Thoracic aorta endothelial cell (primary cell): ENCODE results near the gene NXNL1. TPM values are rescaled to one million over a fixed set of nuclear protein-coding genes. Genes with fewer than 3 reads are reported as not detected.

Experiments used
- total RNA-seq: library from RNA; depleted of rRNA; stranded (reverse); fragments of >200 nt; gene quantifications from 2 replicates; pipeline ENCODE4 v1.2.3, GENCODE V29; 2012

Gene NXNL1, protein sequence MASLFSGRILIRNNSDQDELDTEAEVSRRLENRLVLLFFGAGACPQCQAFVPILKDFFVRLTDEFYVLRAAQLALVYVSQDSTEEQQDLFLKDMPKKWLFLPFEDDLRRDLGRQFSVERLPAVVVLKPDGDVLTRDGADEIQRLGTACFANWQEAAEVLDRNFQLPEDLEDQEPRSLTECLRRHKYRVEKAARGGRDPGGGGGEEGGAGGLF
- total RNA-seq, result not detected in 2 replicates

DNA sequence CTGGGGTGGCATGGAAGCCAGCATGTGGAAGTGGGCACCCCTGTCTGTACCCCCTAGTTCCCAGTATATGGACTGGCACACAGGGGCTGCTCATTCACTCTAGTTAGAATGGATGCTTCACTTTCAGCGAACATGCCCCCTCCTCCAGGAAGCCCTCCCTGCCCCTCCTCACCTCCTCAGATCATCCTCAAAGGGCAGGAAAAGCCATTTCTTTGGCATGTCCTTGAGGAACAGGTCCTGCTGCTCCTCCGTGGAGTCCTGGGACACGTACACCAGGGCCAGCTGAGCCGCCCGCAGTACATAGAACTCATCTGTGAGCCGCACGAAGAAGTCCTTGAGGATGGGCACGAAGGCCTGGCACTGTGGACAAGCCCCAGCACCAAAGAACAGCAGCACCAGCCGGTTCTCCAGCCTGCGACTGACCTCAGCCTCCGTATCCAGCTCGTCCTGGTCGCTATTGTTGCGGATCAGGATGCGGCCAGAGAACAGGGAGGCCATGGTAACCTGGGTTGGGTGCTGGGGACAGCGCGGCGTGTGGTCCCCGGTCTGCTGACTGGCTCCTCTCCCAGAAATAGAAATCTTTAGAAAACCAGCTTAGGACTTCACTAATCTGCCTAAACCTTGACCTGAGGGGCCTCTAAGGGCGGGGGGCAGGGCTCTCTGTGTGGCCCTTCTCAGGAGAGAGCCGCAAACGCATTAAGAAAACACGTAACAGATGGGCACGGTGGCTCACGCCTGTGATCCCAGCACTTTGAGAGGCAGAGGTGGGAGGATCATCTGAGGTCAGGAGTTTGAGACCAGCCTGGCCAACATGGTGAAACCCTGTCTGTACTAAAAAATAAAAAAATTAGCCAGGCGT lies at the start of gene NXNL1:
Gene NXNL1, minus strand, starts transcription at position 555 of the 859 bp plus-strand sequence. Its CDS starts 57 bp downstream, at position 498.

DNA sequence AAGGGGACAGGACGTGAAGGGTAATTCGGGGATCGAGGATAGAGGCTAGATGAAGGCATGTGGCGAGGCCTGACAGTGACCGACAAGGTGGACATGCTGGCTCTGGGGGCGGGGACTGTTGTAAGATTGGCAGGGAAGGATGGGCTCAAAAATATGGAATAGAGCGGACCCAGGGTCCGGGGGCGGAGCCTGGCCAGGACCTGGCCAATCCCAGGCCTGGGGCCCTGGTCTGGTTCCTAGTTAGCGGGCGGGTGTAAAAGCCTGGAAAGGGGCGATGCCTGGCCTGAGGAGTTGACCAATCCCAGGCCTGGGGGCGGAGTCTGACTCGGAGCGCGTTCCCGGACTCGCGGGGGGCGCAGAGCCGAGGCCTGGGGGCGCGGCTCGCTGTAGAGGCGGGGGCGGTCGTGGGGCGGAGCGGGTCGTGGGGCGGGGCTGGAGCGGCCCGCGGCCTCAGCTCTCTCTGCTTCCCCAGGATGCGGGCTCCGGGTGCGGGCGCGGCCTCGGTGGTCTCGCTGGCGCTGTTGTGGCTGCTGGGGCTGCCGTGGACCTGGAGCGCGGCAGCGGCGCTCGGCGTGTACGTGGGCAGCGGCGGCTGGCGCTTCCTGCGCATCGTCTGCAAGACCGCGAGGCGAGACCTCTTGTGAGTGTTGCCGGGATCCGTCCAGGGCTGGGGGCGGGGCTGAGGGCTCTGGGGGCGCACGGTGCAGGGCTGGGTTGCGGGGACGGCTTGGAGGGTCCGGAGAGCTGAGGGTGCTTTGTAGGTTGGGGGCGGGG lies 9.5 kb upstream of the NXNL1 start, which contains the start of gene SLC27A1:
Gene SLC27A1, plus strand, starts transcription at position 457 of the 774 bp plus-strand sequence. Its CDS starts 17 bp downstream, at position 474.

DNA sequence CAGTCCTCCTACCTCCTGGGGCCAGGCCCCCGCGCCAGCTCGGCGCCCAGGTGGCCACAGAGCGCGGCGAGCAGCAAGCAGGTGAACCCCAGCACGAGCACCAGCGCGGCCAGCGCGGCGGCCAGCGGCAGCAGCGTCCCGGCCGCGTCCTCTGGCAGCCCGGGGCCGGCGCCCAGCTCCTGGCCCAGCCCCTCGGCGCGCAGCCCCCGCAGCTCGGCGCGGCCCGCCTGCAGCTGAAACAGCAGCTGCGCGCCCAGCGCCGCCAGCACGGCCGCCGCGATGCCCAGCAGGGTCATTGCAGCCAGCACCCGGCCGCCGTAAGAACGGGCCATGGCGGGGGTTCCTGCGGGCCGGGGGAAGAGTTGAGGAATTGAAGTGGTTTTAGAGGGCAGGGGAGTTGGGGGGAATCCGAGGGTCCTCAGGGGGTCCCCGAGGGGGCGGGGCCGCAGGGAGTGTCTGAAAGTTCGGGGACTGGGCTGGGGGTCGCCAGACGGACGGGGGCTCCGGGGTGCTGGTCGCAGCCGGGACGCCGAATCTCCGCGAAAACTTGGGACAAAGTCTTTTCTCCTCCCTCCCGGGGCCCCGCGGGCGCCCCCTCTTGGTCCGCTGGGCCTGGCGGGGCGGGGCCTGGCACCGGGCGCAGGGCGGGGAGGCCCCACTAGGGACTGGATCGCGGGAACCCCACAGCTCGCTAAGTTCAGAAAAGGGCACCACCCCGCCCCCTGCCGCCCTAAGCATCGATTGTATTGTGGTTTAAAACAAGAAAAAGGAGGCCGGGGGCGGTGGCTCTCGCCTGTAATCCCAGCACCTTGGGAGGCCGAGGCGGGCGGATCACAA lies 12.4 kb downstream of the NXNL1 start, which contains the start of gene TMEM221:
Gene TMEM221, minus strand, starts transcription at position 538 of the 837 bp plus-strand sequence. Its CDS starts 206 bp downstream, at position 332.

DNA sequence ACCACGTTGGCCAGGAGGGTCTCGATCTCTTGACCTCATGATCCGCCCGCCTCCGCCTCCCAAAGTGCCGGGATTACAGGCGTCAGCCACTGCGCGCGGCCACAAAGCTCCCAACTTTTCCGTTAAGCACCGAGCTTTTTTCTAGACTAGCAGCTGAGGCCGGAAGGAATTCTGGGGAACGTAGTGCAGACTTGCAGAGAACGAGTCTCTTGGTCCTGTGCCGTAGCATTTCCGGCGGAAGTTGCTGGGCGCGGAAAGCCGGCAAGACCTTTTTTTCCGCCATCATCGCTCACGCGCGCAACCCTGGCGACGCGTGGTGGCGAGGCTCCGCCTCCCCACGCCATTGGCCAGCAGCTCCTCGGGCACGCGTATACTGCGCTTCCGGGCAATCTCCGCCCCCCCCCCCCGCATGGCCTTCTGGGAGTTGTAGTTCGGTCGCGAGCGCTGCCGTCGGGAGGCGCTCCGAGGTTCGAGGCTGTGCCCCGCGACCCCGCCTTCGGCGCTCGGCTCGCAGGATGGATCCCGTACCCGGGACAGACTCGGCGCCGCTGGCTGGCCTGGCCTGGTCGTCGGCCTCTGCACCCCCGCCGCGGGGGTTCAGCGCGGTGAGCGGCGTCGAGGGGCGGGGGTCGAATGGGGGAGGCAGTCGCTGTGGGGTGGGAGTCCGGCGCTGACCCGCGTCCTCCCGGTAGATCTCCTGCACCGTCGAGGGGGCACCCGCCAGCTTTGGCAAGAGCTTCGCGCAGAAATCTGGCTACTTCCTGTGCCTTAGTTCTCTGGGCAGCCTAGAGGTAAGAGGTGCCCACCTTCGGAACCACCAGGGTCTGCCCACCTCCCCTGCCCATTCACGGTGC lies 40.9 kb downstream of the NXNL1 start, which contains the start of gene MVB12A:
Gene MVB12A, plus strand, starts transcription at position 427 of the 854 bp plus-strand sequence. Its CDS starts 89 bp downstream, at position 516.

Other genes with a start within 250 kb of the NXNL1 start
- gene USE1, start 245.6 kb downstream of the NXNL1 start, total RNA-seq, result 10.5 and 18.6 TPM in 2 replicates
- 5.5 and 5.9 TPM in 2 replicates for gene OCEL1, start 234.7 kb downstream of the NXNL1 start, total RNA-seq
- gene NR2F6, start 215.0 kb downstream of the NXNL1 start, total RNA-seq, result 20.1 and 36.8 TPM in 2 replicates
- gene USHBP1, start 196.2 kb downstream of the NXNL1 start, total RNA-seq, result 7.0 and 15.1 TPM in 2 replicates
- 89.1 and 89.2 TPM in 2 replicates for gene BABAM1, start 193.5 kb downstream of the NXNL1 start, total RNA-seq
- 1.5 and 1.6 TPM in 2 replicates for gene ANKLE1, start 179.0 kb downstream of the NXNL1 start, total RNA-seq
- gene ABHD8, start 157.5 kb downstream of the NXNL1 start, total RNA-seq, result 6.3 and 9.0 TPM in 2 replicates
- 40.0 and 48.0 TPM in 2 replicates for gene MRPL34, start 155.1 kb downstream of the NXNL1 start, total RNA-seq
- gene DDA1, start 151.4 kb downstream of the NXNL1 start, total RNA-seq, result 26.6 and 27.0 TPM in 2 replicates
- 3.2 and 4.3 TPM in 2 replicates for gene ANO8, start 126.1 kb downstream of the NXNL1 start, total RNA-seq
- gene GTPBP3, start 123.4 kb downstream of the NXNL1 start, total RNA-seq, result 13.0 and 20.0 TPM in 2 replicates
- 2.5 and 3.6 TPM in 2 replicates for gene PLVAP, start 83.6 kb downstream of the NXNL1 start, total RNA-seq
- 0.13 and 0.50 TPM in 2 replicates for gene CCDC194, start 66.7 kb downstream of the NXNL1 start, total RNA-seq
- 35.6 and 46.1 TPM in 2 replicates for gene BST2, start 55.3 kb downstream of the NXNL1 start, total RNA-seq
- 29.5 and 40.0 TPM in 2 replicates for gene MVB12A, start 40.9 kb downstream of the NXNL1 start, total RNA-seq
- gene TMEM221, start 12.3 kb downstream of the NXNL1 start, total RNA-seq, result not detected in 2 replicates
- gene SLC27A1, start 9.6 kb upstream of the NXNL1 start, total RNA-seq, result 9.3 TPM in 2 replicates
- gene PGLS, start 50.7 kb upstream of the NXNL1 start, total RNA-seq, result 45.3 and 53.1 TPM in 2 replicates
- gene COLGALT1, start 94.7 kb upstream of the NXNL1 start, total RNA-seq, result 70.7 and 83.5 TPM in 2 replicates
- gene UNC13A, start 227.4 kb upstream of the NXNL1 start, total RNA-seq, result under 0.01 TPM in 2 replicates